Activated CD4-positive, alpha-beta memory T cell treated with anti-CD3 and anti-CD28 coated beads, Interleukin-2, amount 10 ng/mL, durations not matched to agents 7 days and 5 days (primary cell): ENCODE measurements around the gene SFRP5. TPM values are rescaled to one million over a fixed set of nuclear protein-coding genes. Genes with fewer than 3 reads are reported as not detected.

Source experiments
- CTCF ChIA-PET: fragments of 350-600 bp; sonication (Branson Sonifier 250); formaldehyde crosslinking; loops from one replicate; lab custom pipeline; 2021; ENCODE audit warnings: antibody characterized with exemption, inconsistent platforms; lab: Charles Lee
- POLR2A ChIA-PET: fragments of 350-600 bp; sonication (Branson Sonifier 250); formaldehyde crosslinking; loops from one replicate; lab custom pipeline; 2021; ENCODE audit warnings: antibody characterized with exemption; lab: Charles Lee
- DNase-seq: peaks from one replicate; pipeline ENCODE4 v3.0.0-alpha.2; 2020
- H3K27ac Mint-ChIP-seq: one replicate; pipeline ENCODE4 v1.8.0; 2021; ENCODE audit warnings: mild to moderate bottlenecking, mixed read lengths
- H3K27me3 Mint-ChIP-seq: one replicate; pipeline ENCODE4 v1.8.0; 2021; ENCODE audit warnings: mixed read lengths
- H3K36me3 Mint-ChIP-seq: one replicate; pipeline ENCODE4 v1.8.0; 2021; ENCODE audit warnings: low read depth, mixed read lengths
- H3K4me1 Mint-ChIP-seq: one replicate; pipeline ENCODE4 v1.8.0; 2021; ENCODE audit warnings: mixed read lengths
- H3K4me3 Mint-ChIP-seq: one replicate; pipeline ENCODE4 v1.8.0; 2021; ENCODE audit warnings: mild to moderate bottlenecking, mixed read lengths
- H3K9me3 Mint-ChIP-seq: one replicate; pipeline ENCODE4 v1.8.0; 2021; ENCODE audit warnings: mixed read lengths
- total RNA-seq, 2 experiments: library from RNA; stranded (reverse); gene quantifications; one replicate each; pipeline ENCODE4 v1.2.3, GENCODE V29; 2021

Gene SFRP5
- not detected for total RNA-seq

- Mint-ChIP-seq H3K9me3 (no peaks in the 10 kb centered on the region), H3K36me3 (no peaks in the 10 kb centered on the region), H3K27ac (no peak within 1 kb of the TSS), H3K4me1 (peaks cover 5% of the 10 kb centered on the region), H3K4me3 (no peak within 1 kb of the TSS), H3K27me3 (peaks cover 40% of the 10 kb centered on the region)
- no peak for DNase-seq
- POLR2A ChIA-PET, result interaction anchor here (0.9 kb wide), 1 partner anchor 9 kb away, joined by 3 read pairs; no protein-coding TSS in a partner anchor
- CTCF ChIA-PET, result interaction anchor here (1.4 kb wide), 1 partner anchor 63 kb away, joined by 3 read pairs; no protein-coding TSS in a partner anchor
These were observed at the start of gene SFRP5 for GRCh38 chr10:97771913-97772823. Gene SFRP5 (minus strand): TSS chr10:97771999. CDS start chr10:97771833, 166 bp downstream.

GRCh38 chr10:97820096-97820704 is 48.4 kb upstream of the SFRP5 start:
- Mint-ChIP-seq H3K27ac (no peak overlapping the region), H3K36me3 (no peaks in the 10 kb centered on the region), H3K4me1 (no peaks in the 10 kb centered on the region), H3K9me3 (no peaks in the 10 kb centered on the region), H3K4me3 (no peak overlapping the region), H3K27me3 (peaks cover 4% of the 10 kb centered on the region)
- CTCF ChIA-PET, result interaction anchor here (1.0 kb wide), 1 partner anchor 8 kb away, joined by 3 read pairs; no protein-coding TSS in a partner anchor
- POLR2A ChIA-PET, result no interaction called here
- no peak for DNase-seq

GRCh38 chr10:97818572-97818971 is 46.8 kb upstream of the SFRP5 start:
- no peaks in the 10 kb centered on the region for H3K36me3 Mint-ChIP-seq
- H3K27ac Mint-ChIP-seq, result no peak overlapping the region
- no peaks in the 10 kb centered on the region for H3K9me3 Mint-ChIP-seq
- peaks cover 7% of the 10 kb centered on the region for H3K27me3 Mint-ChIP-seq
- DNase-seq, result no peak
- H3K4me3 Mint-ChIP-seq, result no peak overlapping the region
- ChIA-PET CTCF (no interaction called here), POLR2A (no interaction called here)
- H3K4me1 Mint-ChIP-seq, result no peaks in the 10 kb centered on the region

GRCh38 chr10:97816609-97817008 is 44.8 kb upstream of the SFRP5 start:
- Mint-ChIP-seq H3K36me3 (no peaks in the 10 kb centered on the region), H3K4me1 (no peaks in the 10 kb centered on the region), H3K27ac (no peak overlapping the region), H3K27me3 (peaks cover 8% of the 10 kb centered on the region), H3K9me3 (no peaks in the 10 kb centered on the region), H3K4me3 (no peak overlapping the region)
- DNase-seq, result no peak
- ChIA-PET POLR2A (no interaction called here), CTCF (interaction anchor here (1.3 kb wide), 1 partner anchor 211 kb away, joined by 3 read pairs; no protein-coding TSS in a partner anchor)

GRCh38 chr10:97814996-97815395 is 43.2 kb upstream of the SFRP5 start:
- Mint-ChIP-seq H3K9me3 (no peaks in the 10 kb centered on the region), H3K27me3 (peaks cover 10% of the 10 kb centered on the region), H3K4me3 (no peak overlapping the region), H3K27ac (no peak overlapping the region), H3K4me1 (no peaks in the 10 kb centered on the region), H3K36me3 (no peaks in the 10 kb centered on the region)
- DNase-seq, result no peak
- CTCF ChIA-PET, result no interaction called here
- POLR2A ChIA-PET, result no interaction called here

GRCh38 chr10:97813311-97813710 is 41.5 kb upstream of the SFRP5 start:
- H3K27me3 Mint-ChIP-seq, result peaks cover 6% of the 10 kb centered on the region
- no peak for DNase-seq
- CTCF ChIA-PET, result interaction anchor here (1.3 kb wide), 1 partner anchor 56 kb away, joined by 3 read pairs; no protein-coding TSS in a partner anchor
- H3K36me3 Mint-ChIP-seq, result no peaks in the 10 kb centered on the region
- H3K4me3 Mint-ChIP-seq, result no peak overlapping the region
- POLR2A ChIA-PET, result no interaction called here
- H3K27ac Mint-ChIP-seq, result no peak overlapping the region
- no peaks in the 10 kb centered on the region for H3K4me1 Mint-ChIP-seq
- no peaks in the 10 kb centered on the region for H3K9me3 Mint-ChIP-seq

- no peaks in the 10 kb centered on the region for H3K4me1 Mint-ChIP-seq
- ChIA-PET CTCF (interaction anchor here (1.2 to 1.3 kb wide), 2 partner anchors 8 to 56 kb away, joined by 3 read pairs; no protein-coding TSS in a partner anchor), POLR2A (no interaction called here)
- H3K36me3 Mint-ChIP-seq, result no peaks in the 10 kb centered on the region
- H3K9me3 Mint-ChIP-seq, result no peaks in the 10 kb centered on the region
- no peak for DNase-seq
- peaks cover 6% of the 10 kb centered on the region for H3K27me3 Mint-ChIP-seq
- H3K4me3 Mint-ChIP-seq, result no peak overlapping the region
- H3K27ac Mint-ChIP-seq, result no peak overlapping the region
These were observed 40.9 kb upstream of the SFRP5 start for GRCh38 chr10:97812696-97813095.

GRCh38 chr10:97811958-97812357 is 40.2 kb upstream of the SFRP5 start:
- H3K4me3 Mint-ChIP-seq, result no peak overlapping the region

GRCh38 chr10:97810446-97810845 is 38.6 kb upstream of the SFRP5 start:
- Mint-ChIP-seq H3K27ac (no peak overlapping the region), H3K36me3 (no peaks in the 10 kb centered on the region), H3K9me3 (no peaks in the 10 kb centered on the region), H3K4me1 (no peaks in the 10 kb centered on the region), H3K27me3 (peaks cover 6% of the 10 kb centered on the region), H3K4me3 (no peak overlapping the region)
- ChIA-PET POLR2A (no interaction called here), CTCF (interaction anchor here (0.9 kb wide), 1 partner anchor 18 kb away, joined by 3 read pairs; no protein-coding TSS in a partner anchor)
- no peak for DNase-seq

More at GRCh38 chr10:97811958-97812357, 40.2 kb upstream of the SFRP5 start:
- no peak overlapping the region for H3K27ac Mint-ChIP-seq
- H3K9me3 Mint-ChIP-seq, result no peaks in the 10 kb centered on the region
- POLR2A ChIA-PET, result no interaction called here
- H3K36me3 Mint-ChIP-seq, result no peaks in the 10 kb centered on the region
- no peak for DNase-seq
- peaks cover 6% of the 10 kb centered on the region for H3K27me3 Mint-ChIP-seq
- CTCF ChIA-PET, result interaction anchor here (0.9 to 1.5 kb wide), 3 partner anchors 8 to 57 kb away, joined by 3 to 4 read pairs (median 3); no protein-coding TSS in a partner anchor
- H3K4me1 Mint-ChIP-seq, result no peaks in the 10 kb centered on the region

- peaks cover 5% of the 10 kb centered on the region for H3K27me3 Mint-ChIP-seq
- no peak for DNase-seq
- no peaks in the 10 kb centered on the region for H3K9me3 Mint-ChIP-seq
- H3K4me1 Mint-ChIP-seq, result peaks cover 2% of the 10 kb centered on the region
- ChIA-PET CTCF (interaction anchor here (1.0 to 1.8 kb wide), 2 partner anchors 13 to 63 kb away, joined by 3 to 4 read pairs; no protein-coding TSS in a partner anchor), POLR2A (no interaction called here)
- no peaks in the 10 kb centered on the region for H3K36me3 Mint-ChIP-seq
- H3K27ac Mint-ChIP-seq, result no peak overlapping the region
- no peak overlapping the region for H3K4me3 Mint-ChIP-seq
These were observed 34.1 kb upstream of the SFRP5 start for GRCh38 chr10:97805949-97806348.

GRCh38 chr10:97805096-97805884 is 33.5 kb upstream of the SFRP5 start:
- ChIA-PET POLR2A (no interaction called here), CTCF (interaction anchor here (1.0 to 1.8 kb wide), 2 partner anchors 13 to 64 kb away, joined by 3 to 4 read pairs; no protein-coding TSS in a partner anchor)
- Mint-ChIP-seq H3K4me1 (peaks cover 2% of the 10 kb centered on the region), H3K36me3 (no peaks in the 10 kb centered on the region), H3K4me3 (no peak overlapping the region), H3K9me3 (no peaks in the 10 kb centered on the region), H3K27ac (no peak overlapping the region), H3K27me3 (peaks cover 3% of the 10 kb centered on the region)
- no peak for DNase-seq

GRCh38 chr10:97801422-97801821 is 29.6 kb upstream of the SFRP5 start:
- peaks cover 8% of the 10 kb centered on the region for H3K9me3 Mint-ChIP-seq
- peaks cover 5% of the 10 kb centered on the region for H3K27me3 Mint-ChIP-seq
- peaks cover 17% of the 10 kb centered on the region for H3K4me1 Mint-ChIP-seq
- no peak overlapping the region for H3K27ac Mint-ChIP-seq
- no peak for DNase-seq
- CTCF ChIA-PET, result interaction anchor here (1.2 to 2.4 kb wide), 2 partner anchors 9 to 68 kb away, joined by 4 to 9 read pairs; no protein-coding TSS in a partner anchor
- POLR2A ChIA-PET, result no interaction called here
- peaks cover 13% of the 10 kb centered on the region for H3K36me3 Mint-ChIP-seq
- H3K4me3 Mint-ChIP-seq, result no peak overlapping the region
